Glomerular endothelial cell (primary cell): ENCODE data around the gene CD22. TPM values are rescaled to one million over a fixed set of nuclear protein-coding genes. Genes with fewer than 3 reads are reported as not detected.
"Not testable (repeated sequence)": the region's sequence is repeated elsewhere in the genome, so short reads cannot be mapped to it uniquely, and the experiment has no call there.

Experiments
- DNase-seq: peaks from one replicate; pipeline ENCODE4 v3.0.0-alpha.2; 2011; ENCODE audit warnings: low read depth, low spot score; ENCODE audit errors: extremely low read depth
- total RNA-seq: library from RNA; depleted of rRNA; stranded (reverse); fragments of >200 nt; gene quantifications from 2 replicates; pipeline ENCODE4 v1.2.3, GENCODE V29; 2015

Gene CD22
- total RNA-seq = 0.29 and 1.8 TPM in 2 replicates

- DNase-seq = no peak
Observed at GRCh38 chr19:35328851-35329285, at the start of gene CD22. CD22 (plus strand) TSS chr19:35329187; CDS start chr19:35332041, 2,854 bp downstream.

- no peak for DNase-seq
Observed at GRCh38 chr19:35279374-35279773, 49.6 kb upstream of the CD22 start.

GRCh38 chr19:35279985-35280821, 48.8 kb upstream of the CD22 start:
- DNase-seq = no peak

GRCh38 chr19:35281303-35281702, 47.7 kb upstream of the CD22 start:
- DNase-seq = no peak

- DNase-seq = no peak
Observed at GRCh38 chr19:35284153-35285094, 44.6 kb upstream of the CD22 start.

- no peak for DNase-seq
Observed at GRCh38 chr19:35285095-35285449, 43.9 kb upstream of the CD22 start.

GRCh38 chr19:35285465-35285864, 43.5 kb upstream of the CD22 start:
- not testable (repeated sequence) for DNase-seq

- DNase-seq = not testable (repeated sequence)
Observed at GRCh38 chr19:35286101-35286500, 42.9 kb upstream of the CD22 start.

GRCh38 chr19:35287713-35288112, 41.3 kb upstream of the CD22 start:
- DNase-seq = no peak

GRCh38 chr19:35288331-35288730, 40.7 kb upstream of the CD22 start:
- no peak for DNase-seq

GRCh38 chr19:35288906-35289305, 40.1 kb upstream of the CD22 start:
- DNase-seq = no peak

- no peak for DNase-seq
Observed at GRCh38 chr19:35290381-35291127, 38.4 kb upstream of the CD22 start.

GRCh38 chr19:35291259-35291658, 37.7 kb upstream of the CD22 start:
- DNase-seq = no peak

- no peak for DNase-seq
Observed at GRCh38 chr19:35291916-35292315, 37.1 kb upstream of the CD22 start, which contains the start of gene MAG. MAG (plus strand) TSS chr19:35292161; CDS start chr19:35295409, 3,248 bp downstream.

GRCh38 chr19:35292421-35293362, 36.3 kb upstream of the CD22 start:
- DNase-seq = no peak

GRCh38 chr19:35293363-35293739, 35.6 kb upstream of the CD22 start:
- no peak for DNase-seq

- DNase-seq = no peak
Observed at GRCh38 chr19:35293808-35294207, 35.2 kb upstream of the CD22 start.

- DNase-seq = no peak
Observed at GRCh38 chr19:35294328-35294727, 34.7 kb upstream of the CD22 start.

- DNase-seq = no peak
Observed at GRCh38 chr19:35294859-35295791, 33.9 kb upstream of the CD22 start.
